G401.6 (cell line): ENCODE results near the gene COA5.

Source experiments
- FAIRE-seq: peaks from 2 replicates; lab custom pipeline; 2012; peaks lifted over from hg19 to GRCh38; lab: Jason Lieb, UNC

Gene COA5, protein sequence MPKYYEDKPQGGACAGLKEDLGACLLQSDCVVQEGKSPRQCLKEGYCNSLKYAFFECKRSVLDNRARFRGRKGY

GRCh38 chr2:98608116-98608961, at the start of gene COA5, which contains the start of gene UNC50:
Gene COA5, minus strand, starts transcription at chr2:98608512. Its CDS starts 107 bp downstream, at chr2:98608405.
Gene UNC50, plus strand, starts transcription at chr2:98608589. Its CDS starts 1,171 bp downstream, at chr2:98609760.
- FAIRE-seq = no peak

- no peak for FAIRE-seq
Measured at GRCh38 chr2:98656800-98657199, 48.5 kb upstream of the COA5 start.

DNA sequence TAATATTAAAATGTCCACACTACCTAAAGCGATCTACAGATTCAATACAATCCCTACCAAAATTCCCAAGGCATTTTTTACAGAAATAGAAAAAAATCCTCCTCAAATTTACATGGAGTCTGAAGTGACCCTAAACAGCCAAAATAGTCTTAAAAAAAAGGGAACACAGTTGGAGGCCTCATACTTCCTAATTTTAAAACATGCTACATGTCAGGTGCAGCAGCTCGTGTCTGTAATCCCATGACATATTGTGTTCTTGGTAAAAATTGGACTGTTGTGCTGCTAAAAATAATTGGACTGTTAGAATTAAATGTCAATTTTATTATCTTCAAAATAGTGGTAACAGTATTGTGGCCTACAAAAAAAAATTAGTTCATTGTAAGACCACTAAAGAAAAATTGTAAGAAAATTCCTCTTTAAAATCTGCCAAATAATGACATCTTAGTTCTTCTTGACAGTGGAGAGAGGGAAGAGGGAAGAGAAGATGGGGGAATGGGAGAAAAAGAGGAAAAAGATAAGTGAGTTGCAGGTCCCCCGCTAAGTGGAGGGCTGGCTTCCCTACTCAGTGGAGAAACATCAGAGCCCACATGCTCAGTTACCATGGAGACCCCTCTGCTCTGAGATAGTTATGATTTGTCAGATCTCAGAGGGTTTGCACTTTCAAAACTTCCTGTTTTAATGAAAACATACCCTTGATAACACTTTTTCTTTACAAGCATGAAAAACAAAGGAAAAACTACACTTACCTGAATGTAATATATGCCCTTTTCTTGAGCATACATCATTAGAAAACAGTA, 46.6 kb upstream of the COA5 start:
- FAIRE-seq = no peak

- no peak for FAIRE-seq
Measured at GRCh38 chr2:98650998-98651397, 42.7 kb upstream of the COA5 start.

- FAIRE-seq = no peak
Measured at GRCh38 chr2:98649992-98650375, 41.7 kb upstream of the COA5 start.

DNA sequence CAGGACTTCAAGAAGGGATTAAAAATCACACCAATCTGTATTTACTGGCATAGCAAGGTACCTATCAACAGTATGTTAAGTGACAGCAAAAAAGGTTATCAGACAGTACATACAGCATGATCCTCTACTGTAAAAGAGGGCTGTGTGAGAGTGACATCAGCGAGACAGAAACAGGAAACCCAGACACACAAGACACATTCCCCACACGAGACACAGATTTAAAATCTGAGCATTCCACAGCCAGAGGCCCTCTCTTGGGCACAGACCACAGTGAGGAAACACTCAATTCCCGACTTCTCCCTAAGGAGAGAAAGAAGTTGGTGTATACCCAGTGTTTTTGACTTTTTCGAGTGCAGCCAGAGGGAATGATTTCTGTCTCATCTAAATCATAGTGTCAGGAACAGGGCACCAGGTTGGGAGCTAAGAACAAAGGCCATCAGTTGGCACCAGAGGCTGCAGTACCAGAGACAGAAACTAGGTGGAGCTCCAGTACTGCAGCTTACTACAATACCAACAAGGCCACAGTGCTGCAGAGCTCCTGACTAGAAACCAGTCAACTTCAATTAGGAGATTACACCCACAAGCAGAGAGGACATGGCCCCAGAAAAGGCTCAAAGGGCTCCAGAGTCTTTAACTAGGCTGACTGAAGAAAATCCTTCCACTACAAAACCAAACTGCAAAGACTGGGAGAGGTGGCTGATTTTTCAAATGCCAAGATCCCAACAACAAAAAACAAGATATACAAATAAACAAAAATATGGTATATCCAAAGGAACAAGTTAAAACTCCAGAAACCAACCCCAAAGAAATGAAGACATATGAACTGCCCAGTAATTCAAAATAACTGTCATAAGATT, 41.1 kb upstream of the COA5 start:
- peak; percentile 67 for FAIRE-seq

DNA sequence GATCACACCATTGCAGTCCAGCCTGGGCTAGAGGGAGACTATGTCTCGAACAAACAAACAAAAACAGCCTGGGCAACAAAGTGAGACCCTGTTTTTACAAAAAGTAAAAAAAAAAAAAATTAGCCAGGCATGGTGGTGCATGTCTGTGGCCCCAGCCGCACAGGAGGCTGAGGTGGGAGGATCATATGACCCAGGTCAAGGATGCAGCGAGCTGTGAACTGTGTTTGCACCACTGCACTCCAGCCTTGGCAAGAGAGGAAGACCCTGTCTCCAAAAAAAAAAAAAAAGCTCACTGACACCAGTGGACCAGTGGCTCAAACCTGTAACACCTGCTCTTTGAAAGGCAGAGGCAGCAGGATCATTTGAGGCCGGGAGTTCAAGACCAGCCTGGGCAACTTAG, 40.1 kb upstream of the COA5 start:
- no peak for FAIRE-seq

DNA sequence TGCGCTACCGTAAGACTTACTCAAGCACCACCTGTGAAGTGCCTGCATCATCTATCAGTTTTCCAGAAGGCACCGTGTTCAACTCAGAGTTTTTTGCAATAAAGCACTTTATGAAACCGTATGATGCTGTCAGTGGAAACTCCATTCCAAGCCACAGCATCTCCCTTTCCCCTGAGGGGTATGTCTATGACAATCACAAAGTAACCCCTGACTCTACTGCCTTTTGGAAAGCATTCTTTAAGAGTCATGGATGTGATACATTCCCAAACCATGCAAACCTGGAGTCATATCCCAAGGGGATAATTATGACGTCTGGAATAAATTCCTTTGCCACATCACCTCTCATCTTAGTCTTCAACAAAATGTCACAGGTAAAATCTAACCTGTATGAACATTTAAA, 39.3 kb upstream of the COA5 start:
- FAIRE-seq = no peak

GRCh38 chr2:98643496-98644100, 35.3 kb upstream of the COA5 start:
- FAIRE-seq = no peak

- FAIRE-seq = no peak
Measured at GRCh38 chr2:98637401-98638147, 29.3 kb upstream of the COA5 start.

- no peak for FAIRE-seq
Measured at GRCh38 chr2:98634406-98635092, 26.2 kb upstream of the COA5 start.

DNA sequence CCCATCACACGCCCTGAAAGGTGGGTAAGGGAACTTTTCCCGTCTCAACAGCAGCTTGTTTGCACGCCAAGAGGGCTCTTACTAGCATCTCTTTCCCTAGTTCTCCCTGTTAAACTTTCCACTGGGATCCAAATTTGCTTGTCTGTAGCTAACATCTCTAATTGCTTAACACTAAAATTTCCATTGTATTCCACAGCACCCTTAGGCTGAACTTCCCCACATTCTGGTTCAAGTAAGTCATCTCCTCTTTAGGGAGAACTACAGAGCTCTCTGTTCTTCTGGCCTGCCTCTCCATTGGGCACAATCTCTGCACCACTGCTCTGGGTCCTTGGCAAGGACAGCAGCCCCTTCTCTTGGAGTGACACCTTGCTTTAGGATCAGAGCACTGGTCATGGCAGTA, 24.0 kb upstream of the COA5 start:
- no peak for FAIRE-seq

- no peak for FAIRE-seq
Measured at GRCh38 chr2:98623657-98624056, 15.3 kb upstream of the COA5 start.

GRCh38 chr2:98617149-98617548, 8.8 kb upstream of the COA5 start:
- FAIRE-seq = no peak

GRCh38 chr2:98615481-98615880, 7.2 kb upstream of the COA5 start:
- FAIRE-seq = no peak

DNA sequence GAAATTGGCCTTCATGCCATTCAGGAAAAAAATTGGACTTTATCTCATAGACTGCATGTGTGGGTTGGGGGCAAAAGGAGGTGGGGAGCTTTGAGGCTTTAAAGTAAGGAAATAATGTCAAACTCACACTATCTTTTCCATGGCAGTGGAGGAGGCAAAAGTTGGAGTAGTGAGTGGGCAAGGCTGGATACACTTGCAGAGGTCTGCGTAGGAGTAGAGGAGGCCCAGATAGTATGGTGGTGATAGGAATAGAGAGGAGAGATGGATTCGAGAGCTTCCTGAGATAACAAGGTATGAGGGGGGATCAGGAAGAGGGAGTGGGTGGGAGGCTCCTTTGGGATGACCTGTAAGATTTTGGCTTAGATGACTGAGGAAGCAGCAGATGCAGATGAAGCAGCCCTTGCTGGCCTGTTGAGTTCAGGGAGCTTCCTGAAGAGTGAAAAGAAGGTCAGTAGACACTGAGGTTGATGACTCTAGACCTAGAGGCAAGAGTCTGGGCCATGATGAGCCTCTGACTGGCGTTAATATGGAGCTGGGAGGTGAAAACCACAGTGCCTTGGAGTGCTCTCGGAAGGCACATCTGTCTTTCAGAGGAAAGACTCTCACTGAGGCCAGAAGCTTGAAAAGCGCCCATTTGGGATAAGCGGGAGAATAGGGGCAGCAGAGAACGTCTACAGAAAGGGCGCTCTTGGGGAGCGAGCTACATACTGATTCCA, 5.9 kb upstream of the COA5 start:
- no peak for FAIRE-seq

DNA sequence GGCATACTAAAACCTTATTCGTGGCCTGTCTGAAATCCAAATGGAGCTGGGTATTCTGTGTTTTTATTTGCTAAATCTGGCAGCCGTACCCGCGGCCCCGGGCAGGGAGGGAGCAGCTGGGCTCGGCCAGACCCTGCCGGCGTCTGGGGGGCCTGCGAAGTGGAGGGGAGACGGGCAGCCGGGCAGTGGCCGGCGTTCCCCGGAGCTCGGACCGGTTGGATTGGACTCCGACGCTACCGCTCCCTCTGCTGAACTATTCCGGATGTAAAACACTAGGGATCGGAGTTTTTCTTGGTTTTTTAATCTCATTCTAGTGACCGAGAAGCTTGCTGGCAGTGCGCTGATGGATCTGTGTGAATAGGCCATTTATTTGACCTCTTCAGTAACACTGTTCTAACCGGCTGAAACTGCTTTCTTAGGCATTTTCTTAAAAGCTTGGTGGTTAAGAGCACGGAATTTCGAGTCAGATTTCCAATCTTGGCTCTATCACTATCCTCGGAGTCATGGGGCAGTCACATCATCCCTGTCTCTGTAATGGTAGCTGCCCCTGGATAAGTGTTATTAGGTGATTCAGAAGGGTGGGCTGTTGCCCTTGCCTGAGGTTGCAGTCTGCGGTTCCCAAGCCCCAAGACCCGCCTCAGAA, 771 bp upstream of the COA5 start:
- no peak for FAIRE-seq

DNA sequence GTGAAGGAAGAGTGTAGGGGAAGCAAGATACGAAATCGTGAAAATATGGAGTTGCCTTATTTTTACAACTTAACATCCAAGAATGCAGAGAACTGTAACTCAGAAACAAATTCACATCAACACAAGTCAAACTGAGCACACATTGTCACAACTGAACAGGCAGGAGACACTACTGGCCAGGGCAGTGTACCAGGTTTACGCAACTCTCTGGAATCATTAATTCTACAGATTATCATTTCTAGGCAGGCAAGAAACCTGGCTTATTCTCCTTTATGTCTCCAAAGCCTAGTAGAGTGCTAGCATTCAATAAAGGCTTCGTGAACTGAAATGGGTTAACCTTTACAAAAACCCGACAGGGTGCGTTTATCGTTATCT, 584 bp downstream of the COA5 start:
- FAIRE-seq = no peak

DNA sequence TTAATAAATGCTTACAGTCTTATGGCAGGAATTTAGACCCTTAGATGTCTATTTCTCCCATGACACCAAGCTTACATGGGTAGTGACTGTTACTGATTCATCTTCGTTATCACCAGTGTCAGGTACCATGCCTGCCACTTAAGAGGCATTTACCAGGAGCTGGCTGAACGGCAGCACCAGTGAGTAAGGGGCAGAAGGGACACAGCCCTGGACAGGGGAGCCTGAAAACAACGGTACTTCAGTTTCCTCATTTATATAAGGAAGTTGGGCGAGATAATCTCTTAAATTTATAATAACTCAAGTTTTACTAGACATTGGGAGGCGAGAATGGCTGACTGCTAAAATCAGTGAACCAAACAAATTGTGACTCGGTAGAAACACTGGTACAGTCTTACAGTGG, 1.2 kb downstream of the COA5 start:
- FAIRE-seq = no peak
